Measurements from ENCODE around the gene EPS8L3.

The EPS8L3 gene, protein sequence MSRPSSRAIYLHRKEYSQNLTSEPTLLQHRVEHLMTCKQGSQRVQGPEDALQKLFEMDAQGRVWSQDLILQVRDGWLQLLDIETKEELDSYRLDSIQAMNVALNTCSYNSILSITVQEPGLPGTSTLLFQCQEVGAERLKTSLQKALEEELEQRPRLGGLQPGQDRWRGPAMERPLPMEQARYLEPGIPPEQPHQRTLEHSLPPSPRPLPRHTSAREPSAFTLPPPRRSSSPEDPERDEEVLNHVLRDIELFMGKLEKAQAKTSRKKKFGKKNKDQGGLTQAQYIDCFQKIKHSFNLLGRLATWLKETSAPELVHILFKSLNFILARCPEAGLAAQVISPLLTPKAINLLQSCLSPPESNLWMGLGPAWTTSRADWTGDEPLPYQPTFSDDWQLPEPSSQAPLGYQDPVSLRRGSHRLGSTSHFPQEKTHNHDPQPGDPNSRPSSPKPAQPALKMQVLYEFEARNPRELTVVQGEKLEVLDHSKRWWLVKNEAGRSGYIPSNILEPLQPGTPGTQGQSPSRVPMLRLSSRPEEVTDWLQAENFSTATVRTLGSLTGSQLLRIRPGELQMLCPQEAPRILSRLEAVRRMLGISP

GRCh38 chr1:109763646-109764415, at the start of gene EPS8L3:
Gene EPS8L3, minus strand, starts transcription at chr1:109763923. Its CDS starts 2,174 bp downstream, at chr1:109761749.
- Histone ChIP-seq H3K4me3 (replicated peaks; ENCODE audit: low read depth, low read length) (no peak within 1 kb of the TSS), H3K27me3 (replicated peaks; ENCODE audit: control insufficient read depth, insufficient read depth, low read length) (no peaks in the 10 kb centered on the region; the same call in 1 of the 2 replicates), H3K36me3 (ENCODE audit: control insufficient read depth, insufficient read depth, low read length) (no peaks in the 10 kb centered on the region)
- no peak for DNase-seq (ENCODE audit: extremely low read depth, insufficient read length)
- no peak for TF ChIP-seq CTCF (IDR thresholded peaks at IDR 0.05; ENCODE audit: insufficient read depth, low read length, poor library complexity, severe bottlenecking)

DNA sequence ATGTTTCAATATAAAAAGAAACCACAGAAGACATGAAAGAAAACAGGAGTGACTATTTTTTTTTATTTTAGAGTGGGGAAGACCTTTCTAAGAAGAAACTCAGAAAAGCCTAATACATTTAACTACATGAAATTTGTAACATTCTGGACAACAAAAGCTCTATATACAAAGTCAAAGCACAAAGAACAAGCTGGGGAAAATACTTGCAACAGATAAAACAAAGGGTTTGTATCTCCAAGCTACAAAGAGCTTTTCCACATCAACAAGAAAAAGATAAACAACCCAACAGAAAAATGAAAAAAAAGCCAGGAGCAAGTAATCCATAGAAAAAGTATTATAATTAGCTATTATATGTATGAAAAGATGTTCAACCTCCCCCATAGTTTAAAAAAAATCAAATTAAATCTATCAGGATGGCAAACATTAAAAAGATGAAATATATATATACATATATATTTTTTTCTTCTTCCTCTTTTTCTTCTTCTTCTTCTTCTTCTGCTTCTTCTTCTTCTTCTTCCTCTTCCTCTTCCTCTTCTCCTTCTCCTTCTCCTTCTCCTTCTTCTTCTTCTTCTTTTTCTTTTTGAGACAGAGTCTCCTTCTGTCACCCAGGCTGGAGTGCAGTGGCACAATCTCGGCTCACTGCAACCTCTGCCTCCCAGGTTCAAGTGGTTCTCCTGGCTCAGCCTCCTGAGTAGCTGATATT, 49.1 kb upstream of the EPS8L3 start:
- Histone ChIP-seq H3K36me3 (ENCODE audit: control insufficient read depth, insufficient read depth, low read length) (no peaks in the 10 kb centered on the region), H3K27me3 (replicated peaks; ENCODE audit: control insufficient read depth, insufficient read depth, low read length) (no peaks in the 10 kb centered on the region), H3K4me3 (replicated peaks; ENCODE audit: low read depth, low read length) (no peak overlapping the region)
- DNase-seq (ENCODE audit: extremely low read depth, insufficient read length), result no peak
- no peak for TF ChIP-seq CTCF (IDR thresholded peaks at IDR 0.05; ENCODE audit: insufficient read depth, low read length, poor library complexity, severe bottlenecking)

- no peak for TF ChIP-seq CTCF (IDR thresholded peaks at IDR 0.05; ENCODE audit: insufficient read depth, low read length, poor library complexity, severe bottlenecking)
- Histone ChIP-seq H3K27me3 (replicated peaks; ENCODE audit: control insufficient read depth, insufficient read depth, low read length) (no peaks in the 10 kb centered on the region), H3K4me3 (replicated peaks; ENCODE audit: low read depth, low read length) (no peak overlapping the region), H3K36me3 (ENCODE audit: control insufficient read depth, insufficient read depth, low read length) (no peaks in the 10 kb centered on the region)
- no peak for DNase-seq (ENCODE audit: extremely low read depth, insufficient read length)
These were observed 45.0 kb upstream of the EPS8L3 start for GRCh38 chr1:109808703-109809102.

GRCh38 chr1:109807822-109808680, 44.3 kb upstream of the EPS8L3 start:
- DNase-seq (ENCODE audit: extremely low read depth, insufficient read length), result no peak
- no peaks in the 10 kb centered on the region for H3K36me3 ChIP-seq (ENCODE audit: control insufficient read depth, insufficient read depth, low read length)
- no peak for TF ChIP-seq CTCF (IDR thresholded peaks at IDR 0.05; ENCODE audit: insufficient read depth, low read length, poor library complexity, severe bottlenecking)
- H3K27me3 ChIP-seq (replicated peaks; ENCODE audit: control insufficient read depth, insufficient read depth, low read length), result no peaks in the 10 kb centered on the region
- H3K4me3 ChIP-seq (replicated peaks; ENCODE audit: low read depth, low read length), result no peak overlapping the region

DNA sequence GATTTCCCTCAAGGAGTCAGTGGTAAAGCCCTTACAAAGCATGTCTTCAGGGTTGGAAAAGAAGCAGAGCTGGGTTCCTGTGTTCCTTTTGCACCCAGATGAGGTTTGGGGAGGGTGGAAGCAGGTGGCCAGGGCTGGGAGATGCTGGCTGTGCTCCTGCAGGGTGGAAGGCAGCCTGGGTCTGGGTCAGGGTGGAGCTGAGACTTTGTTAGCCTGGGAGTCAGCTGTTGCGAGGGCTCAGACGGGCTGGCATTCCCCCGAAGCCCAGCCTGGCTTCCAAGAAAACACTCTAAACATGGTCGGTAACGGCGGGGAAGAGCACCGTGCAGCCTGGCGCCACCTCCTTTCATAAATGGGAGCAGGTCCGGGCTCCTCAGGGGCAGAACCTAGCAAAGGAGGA, 43.7 kb upstream of the EPS8L3 start:
- TF ChIP-seq CTCF (IDR thresholded peaks at IDR 0.05; ENCODE audit: insufficient read depth, low read length, poor library complexity, severe bottlenecking), result no peak

More for the DNA sequence above, 43.7 kb upstream of the EPS8L3 start:
- no peak overlapping the region for H3K4me3 ChIP-seq (replicated peaks; ENCODE audit: low read depth, low read length)
- no peaks in the 10 kb centered on the region for H3K27me3 ChIP-seq (replicated peaks; ENCODE audit: control insufficient read depth, insufficient read depth, low read length)
- no peak for DNase-seq (ENCODE audit: extremely low read depth, insufficient read length)
- no peaks in the 10 kb centered on the region for H3K36me3 ChIP-seq (ENCODE audit: control insufficient read depth, insufficient read depth, low read length)

Measured in GM06990 (cell line).